ENCODE data around the gene THBS1.

THBS1 gene

DNA sequence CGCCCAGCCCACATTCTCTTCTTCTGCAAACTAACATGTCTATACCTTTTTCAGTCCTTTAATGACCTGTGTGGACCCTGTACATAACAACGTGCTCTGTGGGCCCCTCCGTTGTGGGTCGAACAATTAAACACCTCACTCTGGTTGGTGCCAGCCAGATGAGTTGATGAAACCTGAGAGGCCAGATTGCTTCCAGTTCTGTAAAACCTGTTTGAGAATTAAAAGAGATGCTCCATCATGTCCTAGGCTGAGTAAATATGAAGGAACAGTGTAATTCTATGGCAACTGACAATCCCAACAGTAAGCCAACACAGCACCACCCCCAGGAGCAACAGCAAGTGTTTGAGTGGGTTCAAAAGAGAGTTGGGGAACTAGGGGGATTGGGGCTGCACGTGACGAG, 5.7 kb upstream of the THBS1 start:
- DNase-seq = no peak

DNA sequence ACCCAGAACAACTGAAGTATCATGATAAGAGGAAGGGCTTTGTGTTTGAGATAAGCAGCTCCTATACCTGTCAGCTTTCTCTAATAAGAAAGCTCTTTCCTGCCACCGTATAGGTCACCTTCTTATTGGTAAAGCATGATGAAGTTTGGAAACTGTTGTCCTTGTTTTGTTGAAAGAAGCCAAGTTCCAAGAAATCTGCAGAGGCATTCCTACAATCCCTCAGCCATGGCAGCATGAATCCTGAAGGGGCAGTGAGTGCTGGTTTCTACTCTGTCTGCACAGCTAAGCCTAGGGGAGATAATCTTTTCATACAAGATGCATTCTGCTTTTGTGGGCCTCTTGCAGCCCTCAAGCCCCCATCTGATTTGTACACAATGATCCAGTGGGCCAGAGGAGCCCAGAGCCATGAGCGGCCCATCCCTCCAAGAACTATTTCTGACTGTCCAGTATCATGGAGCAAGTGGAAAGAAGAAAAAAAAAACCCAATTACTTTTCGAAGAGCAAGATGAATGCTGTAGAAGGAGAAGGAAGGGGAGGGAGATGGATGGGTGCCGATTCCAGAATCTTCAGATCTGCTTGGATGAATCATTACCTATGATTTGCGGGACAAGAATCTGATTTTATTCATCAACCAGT, 1.9 kb upstream of the THBS1 start:
- DNase-seq = no peak

DNA sequence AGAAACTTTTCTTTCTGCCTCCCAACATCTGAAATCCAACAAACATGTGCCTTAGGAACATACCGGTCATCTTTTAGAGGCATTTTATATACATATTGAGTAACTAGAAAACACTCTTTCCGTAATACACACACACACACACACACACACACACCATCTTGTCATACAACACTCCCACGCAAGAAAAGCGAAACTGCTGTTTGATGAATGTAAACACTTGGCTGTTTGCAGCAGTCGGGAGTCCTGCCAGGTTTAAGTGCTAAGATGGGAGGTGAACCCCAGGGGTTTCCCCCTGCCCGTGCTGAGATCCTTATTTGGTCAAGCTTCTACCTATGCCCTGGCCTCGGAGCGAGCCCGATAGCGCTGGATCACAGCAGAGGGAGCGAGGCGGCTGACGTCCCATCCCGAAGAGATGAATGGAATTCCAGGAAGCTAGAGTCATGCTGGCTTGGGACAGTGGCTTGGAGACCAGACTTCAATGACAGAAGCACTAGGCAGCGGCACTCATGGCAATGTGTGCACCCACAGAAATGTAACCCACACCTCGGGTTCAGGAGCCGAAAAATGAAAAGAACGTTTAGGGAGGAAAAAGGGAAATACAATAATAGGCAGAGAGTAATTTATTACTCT, 1.3 kb upstream of the THBS1 start:
- no peak for DNase-seq

DNA sequence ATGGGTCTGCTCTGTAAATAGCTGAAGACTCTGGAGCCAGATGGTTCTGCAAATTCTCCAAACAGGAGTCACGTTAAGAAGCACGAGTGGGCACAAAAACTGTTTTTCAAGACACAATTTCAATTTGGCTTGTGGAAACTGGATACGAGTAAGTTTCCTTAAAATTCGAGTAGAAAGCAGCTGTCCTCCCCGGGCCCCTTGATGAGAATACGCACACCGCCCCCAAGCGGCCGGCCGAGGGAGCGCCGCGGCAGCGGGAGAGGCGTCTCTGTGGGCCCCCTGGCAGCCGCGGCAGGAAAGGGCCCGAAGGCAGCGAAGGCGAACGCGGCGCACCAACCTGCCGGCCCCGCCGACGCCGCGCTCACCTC, 778 bp upstream of the THBS1 start:
- peak; percentile 93 for DNase-seq

DNA sequence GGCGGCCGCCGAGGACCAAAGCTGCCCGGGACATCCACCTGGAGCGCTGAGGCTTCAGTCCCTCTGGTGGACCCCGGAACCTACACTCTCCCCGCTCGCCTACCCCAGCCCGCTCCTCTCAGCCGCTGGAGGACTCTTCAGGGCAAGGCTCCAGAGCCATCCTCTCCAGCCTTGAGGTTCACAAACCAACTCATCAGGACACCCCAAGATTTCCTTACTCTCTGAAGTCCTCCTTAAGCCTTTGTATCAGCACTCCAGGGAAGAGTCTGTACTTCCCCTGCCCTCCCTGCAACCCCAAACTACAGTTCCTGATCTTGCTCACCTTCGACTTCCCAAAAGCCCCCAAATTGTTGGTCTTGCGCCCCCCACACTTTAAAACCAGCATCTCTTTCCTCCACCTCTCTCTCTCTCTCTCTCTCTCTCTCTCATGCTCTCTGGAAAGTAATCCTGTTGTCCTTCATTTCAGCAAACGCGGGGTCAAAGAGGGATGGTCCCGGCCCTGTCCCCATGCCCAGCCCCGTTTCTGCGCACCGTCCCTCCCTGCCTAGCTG, 438 bp downstream of the THBS1 start:
- DNase-seq = peak; percentile 10

DNA sequence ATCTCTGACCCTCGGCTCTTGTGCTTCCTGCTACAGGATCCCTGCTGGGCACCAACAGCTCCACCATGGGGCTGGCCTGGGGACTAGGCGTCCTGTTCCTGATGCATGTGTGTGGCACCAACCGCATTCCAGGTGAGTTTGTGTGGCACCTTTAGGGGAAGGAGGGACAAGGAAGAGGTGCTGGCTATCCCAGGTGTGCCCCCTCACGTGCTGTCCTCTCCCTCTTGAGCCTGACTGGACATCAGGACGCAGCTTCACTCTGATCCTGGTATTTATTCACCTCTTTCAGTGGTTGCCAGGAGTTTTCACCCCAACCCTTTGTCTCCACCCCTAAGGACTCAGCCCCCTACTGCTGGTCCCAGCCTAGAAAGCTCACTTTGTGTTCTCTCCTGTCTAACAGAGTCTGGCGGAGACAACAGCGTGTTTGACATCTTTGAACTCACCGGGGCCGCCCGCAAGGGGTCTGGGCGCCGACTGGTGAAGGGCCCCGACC, 960 bp downstream of the THBS1 start:
- no peak for DNase-seq

DNA sequence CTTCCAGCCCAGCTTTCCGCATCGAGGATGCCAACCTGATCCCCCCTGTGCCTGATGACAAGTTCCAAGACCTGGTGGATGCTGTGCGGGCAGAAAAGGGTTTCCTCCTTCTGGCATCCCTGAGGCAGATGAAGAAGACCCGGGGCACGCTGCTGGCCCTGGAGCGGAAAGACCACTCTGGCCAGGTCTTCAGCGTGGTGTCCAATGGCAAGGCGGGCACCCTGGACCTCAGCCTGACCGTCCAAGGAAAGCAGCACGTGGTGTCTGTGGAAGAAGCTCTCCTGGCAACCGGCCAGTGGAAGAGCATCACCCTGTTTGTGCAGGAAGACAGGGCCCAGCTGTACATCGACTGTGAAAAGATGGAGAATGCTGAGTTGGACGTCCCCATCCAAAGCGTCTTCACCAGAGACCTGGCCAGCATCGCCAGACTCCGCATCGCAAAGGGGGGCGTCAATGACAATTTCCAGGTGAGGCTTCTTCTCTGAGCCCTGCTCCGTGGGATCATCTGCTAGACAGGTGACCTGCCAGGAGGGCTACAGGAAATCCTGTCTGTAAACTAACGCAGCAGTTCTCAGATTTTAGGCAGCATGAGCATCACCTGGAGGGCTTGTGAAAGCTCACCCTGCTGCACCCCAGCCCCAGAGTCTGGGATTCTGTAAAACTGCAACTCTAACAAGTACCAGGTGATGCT, 1.6 kb downstream of the THBS1 start:
- DNase-seq = no peak

DNA sequence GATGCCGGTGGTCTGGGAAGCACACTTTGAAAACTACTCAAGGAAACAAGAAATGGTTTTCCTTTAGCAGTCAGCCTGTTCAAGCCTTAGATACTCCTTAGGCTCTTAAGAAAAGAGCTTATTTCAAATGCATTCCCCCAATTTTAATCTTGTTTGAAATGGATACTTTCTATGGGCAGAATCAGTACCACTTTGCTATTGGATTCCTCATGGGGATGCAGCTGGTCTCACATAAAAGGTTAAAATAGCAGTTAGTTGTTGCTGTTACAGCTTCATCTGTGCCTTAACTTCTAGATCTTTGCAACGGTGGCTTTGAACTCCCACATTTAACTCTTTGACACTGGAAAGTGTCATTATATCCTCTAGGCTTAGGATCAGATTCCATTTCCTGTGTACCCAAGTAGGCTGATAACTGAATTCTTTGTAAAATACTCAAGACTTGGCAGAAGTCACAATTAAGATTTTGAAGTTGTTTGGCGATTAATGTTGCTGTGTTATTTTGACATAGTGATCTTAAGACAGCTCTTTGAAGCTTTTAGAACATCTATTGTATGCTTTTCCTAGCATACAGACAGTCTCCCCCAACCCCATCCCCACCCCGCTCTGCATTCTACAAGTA, 2.2 kb downstream of the THBS1 start:
- DNase-seq = no peak

DNA sequence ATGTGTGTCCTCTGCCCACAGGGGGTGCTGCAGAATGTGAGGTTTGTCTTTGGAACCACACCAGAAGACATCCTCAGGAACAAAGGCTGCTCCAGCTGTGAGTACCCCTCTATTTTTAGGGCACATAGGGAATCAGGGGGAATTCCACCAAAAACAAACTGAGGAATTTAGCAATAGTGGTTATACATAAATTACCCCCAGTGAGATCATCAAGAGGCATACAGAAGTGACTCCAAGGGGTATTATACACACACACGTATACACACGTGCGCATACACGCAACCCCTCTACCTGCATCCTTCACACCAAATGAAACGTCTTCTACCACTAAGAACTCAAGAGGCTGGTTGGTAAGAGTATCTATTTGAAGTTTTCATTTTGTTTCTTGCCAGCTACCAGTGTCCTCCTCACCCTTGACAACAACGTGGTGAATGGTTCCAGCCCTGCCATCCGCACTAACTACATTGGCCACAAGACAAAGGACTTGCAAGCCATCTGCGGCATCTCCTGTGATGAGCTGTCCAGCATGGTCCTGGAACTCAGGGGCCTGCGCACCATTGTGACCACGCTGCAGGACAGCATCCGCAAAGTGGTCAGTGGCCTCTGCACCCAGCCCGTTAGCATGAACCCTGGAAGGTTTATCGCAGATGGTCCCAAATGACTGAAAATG, 2.9 kb downstream of the THBS1 start:
- peak; percentile 53 for DNase-seq

DNA sequence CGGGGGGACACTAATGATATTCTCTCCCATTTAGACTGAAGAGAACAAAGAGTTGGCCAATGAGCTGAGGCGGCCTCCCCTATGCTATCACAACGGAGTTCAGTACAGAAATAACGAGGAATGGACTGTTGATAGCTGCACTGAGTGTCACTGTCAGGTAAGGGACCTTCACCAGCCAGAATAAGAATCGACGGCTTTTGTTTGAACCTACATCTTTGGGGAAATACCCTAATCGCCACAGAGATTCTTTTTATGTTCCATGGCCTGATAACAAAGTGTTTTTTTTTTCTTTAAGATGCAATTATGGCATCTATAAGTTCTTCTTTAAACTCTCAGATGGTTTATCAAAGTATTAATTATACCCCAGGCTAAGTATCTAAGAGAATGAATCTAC, 3.4 kb downstream of the THBS1 start:
- no peak for DNase-seq

DNA sequence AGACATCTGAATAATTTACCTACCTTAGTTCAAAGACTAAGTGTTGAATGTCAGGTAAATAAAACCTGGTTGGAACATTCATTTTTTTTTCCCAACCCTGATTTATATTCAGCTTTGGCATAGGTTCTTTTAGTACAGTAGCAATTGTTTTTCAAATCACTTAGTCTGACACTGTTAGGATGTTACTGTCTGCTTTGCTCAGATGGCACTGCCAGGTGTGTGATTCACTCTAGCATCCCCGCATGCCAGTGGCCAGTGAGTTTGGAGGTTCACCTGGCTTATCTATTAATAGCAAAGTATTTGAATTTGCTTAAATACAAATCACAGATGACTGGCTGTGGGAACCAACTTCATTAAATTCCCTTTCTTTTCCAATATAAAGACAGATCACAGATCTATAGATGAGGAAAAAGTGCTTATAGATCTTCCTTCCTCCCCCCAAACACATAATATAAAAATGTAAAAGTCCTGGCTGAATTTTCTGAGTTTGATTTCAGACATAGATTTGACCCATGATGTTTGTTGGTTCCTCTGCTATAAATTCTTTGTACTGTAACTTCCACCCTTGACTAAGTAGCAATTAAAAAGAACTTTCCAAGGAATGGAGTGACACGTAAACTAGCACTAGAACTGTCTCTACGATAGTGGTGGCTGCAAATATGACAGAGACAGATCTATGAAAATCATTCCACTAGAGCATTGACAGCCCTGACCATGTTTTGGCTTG, 3.9 kb downstream of the THBS1 start:
- no peak for DNase-seq

DNA sequence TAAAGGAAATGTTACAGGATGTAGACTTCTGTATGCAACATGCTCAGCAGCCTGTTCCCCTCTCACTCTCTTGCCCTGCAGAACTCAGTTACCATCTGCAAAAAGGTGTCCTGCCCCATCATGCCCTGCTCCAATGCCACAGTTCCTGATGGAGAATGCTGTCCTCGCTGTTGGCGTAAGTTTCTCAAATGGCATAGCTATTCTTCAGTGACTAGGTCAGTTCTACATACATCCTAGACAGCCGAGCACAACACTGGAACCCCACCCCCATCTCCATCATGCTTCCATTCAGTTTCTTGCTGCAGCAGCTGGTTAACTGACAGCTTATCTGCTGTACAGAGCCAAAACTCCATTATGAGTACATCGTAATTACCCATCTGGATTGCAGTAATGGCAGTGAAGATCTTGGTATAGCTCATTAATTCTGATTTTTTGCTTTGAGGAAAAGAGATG, 4.5 kb downstream of the THBS1 start:
- no peak for DNase-seq

DNA sequence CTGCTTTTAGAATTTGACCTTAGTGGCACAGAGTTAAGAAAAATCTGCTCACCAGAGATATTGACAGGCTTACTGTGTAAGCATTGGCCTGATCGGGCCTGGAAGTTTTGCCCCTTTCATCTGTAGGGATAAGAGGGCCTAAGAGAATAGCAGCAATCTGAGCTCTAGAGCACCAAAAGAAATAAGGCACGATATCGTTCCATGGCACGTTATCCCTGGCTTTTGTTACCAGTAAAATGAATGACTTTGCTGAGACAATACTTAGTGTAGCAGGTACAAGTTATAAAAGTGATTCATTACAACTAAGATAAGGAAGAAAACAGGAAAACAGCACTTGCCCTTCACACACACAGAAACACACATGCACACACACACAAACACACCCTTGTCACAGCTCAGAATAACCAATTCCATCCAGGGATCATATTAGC, 5.0 kb downstream of the THBS1 start:
- DNase-seq = no peak

DNA sequence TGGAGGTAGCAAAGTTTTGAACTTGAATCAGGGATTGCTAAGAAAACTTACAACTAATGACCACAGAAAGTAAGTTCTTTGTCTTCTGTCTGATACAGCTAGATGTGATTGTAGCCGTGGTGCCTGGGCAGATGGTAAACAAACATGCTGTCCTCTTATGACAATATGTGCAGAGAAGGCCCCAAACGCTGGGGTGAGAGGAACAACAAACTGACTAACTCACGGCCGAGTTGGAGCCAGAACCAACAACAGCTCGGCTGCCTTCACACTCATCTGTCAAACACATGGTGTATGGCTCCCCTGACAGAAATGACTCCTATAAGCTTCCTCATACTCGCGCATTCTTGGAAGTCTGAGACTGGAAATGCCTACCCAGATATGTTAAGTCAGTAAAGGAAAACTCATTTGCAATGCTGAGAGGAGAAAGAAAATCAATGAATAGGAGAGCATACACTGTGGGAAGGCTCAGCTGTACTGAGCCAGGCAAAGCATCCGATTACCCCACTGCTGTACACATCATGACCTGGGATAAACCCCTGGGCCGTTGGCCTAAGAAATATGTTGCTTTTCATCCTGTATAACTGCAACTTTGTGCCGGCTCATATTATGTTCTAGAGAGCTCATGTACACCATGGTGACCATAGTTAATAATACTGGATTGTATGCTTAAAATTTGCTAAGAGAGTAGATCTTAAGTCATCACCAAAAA, 5.7 kb downstream of the THBS1 start:
- no peak for DNase-seq

DNA sequence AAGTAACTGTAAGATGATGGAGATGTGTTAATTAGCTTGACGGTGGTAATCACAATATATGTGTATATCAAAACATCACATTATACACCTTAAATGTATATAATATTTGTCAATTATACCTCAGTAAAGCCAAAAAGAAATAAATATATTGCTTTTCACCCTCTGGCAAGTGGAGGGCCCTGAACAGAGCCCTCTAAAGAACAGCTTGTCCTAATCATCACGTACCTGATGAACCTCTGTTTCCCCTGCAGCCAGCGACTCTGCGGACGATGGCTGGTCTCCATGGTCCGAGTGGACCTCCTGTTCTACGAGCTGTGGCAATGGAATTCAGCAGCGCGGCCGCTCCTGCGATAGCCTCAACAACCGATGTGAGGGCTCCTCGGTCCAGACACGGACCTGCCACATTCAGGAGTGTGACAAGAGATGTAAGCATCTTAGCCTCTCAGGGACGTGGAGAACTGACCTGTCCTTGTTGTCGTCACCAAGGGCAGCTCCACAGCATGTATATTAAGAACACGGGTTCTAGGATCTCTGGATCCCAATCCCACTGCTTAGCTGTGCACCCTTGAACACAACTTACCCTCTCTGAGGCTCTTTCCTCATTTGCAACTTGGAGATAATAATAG, 6.3 kb downstream of the THBS1 start:
- no peak for DNase-seq

DNA sequence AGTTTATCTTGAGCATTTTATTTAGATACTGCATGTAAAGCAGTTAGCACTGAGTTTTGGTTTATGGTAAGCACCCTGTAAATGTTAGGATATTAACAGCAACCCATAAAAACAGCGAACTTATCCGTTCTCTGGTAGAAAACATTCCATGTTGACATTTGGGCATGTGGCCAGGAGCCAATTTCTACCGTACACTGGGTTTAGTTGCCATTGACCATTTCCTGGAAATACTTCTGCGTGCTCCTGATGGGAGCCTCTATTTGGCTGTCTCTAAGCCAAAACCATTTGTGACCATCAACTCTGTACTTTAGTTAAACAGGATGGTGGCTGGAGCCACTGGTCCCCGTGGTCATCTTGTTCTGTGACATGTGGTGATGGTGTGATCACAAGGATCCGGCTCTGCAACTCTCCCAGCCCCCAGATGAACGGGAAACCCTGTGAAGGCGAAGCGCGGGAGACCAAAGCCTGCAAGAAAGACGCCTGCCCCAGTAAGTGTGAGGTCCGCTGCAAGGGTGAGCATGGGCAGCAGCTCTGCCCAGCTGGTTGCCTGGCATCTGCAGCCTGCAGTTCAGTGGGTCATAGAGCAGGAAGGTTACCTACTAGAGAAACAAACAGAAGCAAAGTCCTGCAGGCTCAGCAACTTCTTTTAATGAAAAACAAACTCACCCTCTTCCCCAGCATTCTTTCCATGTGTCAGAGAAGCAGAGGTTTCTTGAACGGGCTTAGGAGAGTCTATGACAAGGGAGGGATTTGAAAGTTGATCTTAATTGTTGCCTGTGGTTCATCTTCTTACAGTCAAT, 7.1 kb downstream of the THBS1 start:
- no peak for DNase-seq

DNA sequence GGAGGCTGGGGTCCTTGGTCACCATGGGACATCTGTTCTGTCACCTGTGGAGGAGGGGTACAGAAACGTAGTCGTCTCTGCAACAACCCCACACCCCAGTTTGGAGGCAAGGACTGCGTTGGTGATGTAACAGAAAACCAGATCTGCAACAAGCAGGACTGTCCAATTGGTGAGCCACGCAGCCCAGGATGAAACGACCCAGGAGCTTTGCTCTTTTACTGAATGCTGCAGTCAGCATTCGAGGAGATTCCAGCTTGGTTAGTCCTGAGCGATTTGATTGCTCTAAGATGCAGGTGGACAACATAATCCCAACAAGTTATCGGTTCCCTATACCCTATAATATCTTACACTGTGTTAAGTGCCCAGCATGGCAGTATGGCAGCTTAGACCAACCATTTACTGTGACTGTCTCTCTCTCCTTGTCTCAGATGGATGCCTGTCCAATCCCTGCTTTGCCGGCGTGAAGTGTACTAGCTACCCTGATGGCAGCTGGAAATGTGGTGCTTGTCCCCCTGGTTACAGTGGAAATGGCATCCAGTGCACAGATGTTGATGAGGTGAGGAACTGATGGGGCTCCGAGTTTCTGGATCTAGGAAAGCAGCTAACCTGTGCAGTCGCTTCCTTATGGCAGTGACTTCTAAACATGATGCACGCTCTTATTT, 7.8 kb downstream of the THBS1 start:
- no peak for DNase-seq

DNA sequence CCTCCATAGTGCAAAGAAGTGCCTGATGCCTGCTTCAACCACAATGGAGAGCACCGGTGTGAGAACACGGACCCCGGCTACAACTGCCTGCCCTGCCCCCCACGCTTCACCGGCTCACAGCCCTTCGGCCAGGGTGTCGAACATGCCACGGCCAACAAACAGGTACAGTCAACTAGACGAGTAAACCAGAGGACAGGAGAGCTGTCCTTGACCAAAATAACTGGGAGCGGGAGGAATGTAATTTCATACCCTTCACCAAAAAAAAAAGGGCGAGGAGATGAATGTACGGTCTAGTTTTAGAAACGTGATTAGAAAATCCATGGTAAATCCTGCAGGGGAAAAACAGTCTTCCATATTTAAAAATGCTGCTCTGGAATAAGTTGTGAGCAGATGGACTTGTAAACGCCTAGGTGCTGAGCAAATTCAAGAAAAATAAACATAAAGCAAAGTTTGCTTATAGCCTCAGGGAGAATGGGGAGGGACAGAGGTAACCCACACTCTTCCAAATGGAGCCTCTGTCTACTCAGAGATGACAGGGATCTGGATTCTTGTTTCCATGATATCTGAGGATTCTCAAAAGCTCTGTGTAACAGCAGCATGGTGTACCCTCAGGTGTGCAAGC, 8.4 kb downstream of the THBS1 start:
- no peak for DNase-seq
